DMS114 treated with DMSO at 0.1 percent for 48 hours (cell line): ENCODE results near the gene SEMA5B.

ENCODE experiments used
- DNase-seq: peaks from one replicate; lab custom pipeline; 2025; ENCODE audit not compliant: unreplicated experiment; lab: John Stamatoyannopoulos, UW

The SEMA5B gene

DNA sequence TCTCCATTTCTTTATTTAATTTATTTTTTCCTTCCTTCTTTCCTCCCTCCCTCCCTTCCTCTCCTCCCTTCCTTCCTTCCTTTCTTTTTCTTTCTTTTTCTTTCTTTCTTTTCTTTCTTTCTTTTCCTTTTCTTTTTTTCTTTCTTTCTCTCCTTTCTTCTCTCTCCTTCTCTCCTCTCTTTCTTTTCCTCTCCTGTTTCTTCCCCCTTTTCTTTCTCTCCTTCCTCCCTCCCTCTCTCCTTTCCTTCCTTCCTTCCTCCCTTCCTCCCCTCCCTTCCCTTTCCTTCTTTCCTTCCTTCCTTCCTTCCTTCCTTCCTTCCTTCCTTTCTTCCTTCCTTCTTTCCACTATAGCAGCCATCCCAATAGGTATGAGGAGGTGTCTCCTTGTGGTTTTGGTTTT lies 32.5 kb upstream of the SEMA5B start:
- no peak for DNase-seq

DNA sequence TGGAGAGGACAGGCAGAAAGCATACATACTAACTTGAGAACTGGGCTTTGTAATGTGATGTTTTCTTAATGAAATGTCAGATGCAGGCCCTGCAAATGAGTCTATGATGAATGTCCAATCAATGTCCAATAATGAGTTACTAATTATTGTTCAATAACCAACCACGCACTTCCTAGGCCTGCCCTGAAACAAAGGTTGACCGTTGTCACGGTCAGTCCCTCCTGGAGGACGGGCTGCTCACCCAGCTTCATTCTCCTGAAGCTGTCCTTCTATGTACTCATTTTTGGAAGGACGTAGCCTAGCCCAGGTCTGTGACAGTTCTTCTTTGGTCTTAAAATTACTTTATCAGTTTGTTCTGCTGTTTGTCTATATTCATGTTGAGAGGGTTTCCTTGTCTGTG lies 30.9 kb upstream of the SEMA5B start:
- no peak for DNase-seq

DNA sequence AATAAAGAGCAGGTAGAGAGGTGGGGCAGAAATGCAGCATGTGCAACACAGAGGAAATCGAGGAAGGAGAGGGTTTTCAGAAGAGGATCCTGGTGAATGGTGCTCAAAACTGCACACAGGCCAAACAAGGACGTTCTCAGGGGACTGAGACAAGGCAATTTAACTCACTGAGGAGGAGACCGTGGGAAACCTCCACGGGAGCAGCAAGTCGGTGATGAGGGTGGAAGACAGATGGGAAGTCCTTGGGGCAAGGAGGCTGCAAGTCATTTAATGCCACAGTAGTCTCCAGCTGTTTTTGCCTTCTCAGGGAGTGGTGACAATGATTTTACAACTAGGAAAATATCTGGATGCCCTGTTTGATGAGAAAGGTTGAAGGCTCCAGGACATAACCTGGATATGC lies 27.8 kb upstream of the SEMA5B start:
- DNase-seq = no peak

DNA sequence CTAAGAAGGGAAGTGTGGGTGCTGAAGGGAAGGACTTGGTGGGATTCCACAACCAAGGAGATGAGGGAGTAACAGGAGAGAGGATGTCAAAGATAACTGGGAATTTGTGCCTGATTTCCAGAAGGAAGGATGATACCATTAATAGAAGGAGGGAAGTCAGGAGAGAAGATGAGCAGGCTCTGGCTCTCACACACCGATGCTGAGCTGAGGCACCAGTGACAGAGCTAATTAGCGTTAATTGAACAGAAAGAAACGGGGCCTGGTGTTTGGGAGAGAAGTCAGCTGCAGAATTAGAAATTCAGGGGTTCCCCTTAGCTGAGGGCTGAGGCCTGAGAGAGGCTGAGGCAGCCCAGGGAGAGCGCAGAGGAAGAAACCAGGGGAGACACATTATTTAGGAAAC lies 27.4 kb upstream of the SEMA5B start:
- DNase-seq = no peak

DNA sequence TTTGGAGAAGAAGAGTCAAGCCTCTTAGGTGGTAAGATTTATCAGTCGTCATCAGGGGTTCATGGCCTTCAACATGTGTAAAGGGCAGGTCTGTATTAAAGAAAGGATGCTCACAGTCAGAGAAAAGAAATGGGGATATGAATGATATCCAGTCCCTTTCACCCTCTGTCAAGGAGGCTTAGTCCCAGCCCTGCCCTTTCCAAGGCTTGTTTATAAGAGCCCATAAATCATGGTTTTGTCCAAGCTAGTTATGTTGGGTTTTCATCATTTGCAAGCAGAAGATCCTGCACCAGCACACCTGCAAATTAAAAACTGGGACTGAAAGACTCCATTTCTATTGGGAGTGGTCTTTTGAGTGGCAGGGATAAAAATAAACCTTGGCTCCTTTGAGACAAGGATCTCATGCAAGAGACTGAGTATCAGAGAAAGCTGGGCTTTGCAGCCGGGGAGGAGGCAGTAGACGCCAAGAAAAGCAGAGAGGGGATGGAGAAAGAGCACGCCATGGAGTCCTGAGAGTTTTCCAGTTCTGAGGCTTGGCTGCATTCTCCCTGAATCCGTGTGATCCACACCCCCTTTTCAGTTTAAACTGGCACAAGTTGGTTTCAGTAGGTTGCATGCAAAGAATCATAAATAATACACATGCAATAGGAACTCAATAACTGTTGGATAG lies 26.7 kb upstream of the SEMA5B start:
- no peak for DNase-seq

DNA sequence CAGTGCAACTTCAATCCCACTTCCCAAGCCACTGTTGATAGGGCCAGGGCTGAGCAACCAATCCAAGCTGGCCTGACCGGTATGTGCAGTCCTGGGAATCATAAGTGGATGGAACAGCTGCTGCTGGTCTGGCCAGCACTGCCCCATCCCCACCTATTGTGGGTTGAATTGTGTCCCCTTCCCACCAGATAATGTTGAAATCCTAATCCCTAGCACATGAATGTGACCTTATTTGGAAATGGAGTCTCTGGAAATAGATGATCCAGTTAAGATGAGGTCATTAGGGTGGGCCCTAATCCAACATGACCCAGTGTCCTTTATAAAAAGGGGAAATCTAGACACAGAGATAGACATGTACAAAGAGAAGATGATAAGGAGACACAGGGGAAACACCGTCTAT lies 25.5 kb upstream of the SEMA5B start:
- DNase-seq = no peak

DNA sequence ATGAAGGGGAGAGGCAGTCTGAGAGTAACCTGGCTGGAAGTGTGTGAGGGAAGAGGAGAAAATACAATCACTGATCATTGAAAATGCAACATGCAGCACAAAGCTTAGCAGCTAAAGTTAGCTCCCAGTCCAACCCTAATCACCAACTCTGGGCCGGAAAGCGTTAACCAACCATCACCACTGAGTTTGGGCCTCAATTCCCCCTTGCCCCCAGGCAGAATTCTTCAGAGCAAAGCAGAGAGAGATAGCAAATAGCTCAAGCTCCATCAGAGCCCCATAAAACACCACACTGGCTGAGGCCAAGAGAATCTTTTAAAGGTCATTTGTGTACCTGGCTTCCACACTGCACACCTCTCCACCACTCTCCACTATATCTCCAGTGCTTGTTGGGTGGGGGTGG lies 23.1 kb upstream of the SEMA5B start:
- no peak for DNase-seq

DNA sequence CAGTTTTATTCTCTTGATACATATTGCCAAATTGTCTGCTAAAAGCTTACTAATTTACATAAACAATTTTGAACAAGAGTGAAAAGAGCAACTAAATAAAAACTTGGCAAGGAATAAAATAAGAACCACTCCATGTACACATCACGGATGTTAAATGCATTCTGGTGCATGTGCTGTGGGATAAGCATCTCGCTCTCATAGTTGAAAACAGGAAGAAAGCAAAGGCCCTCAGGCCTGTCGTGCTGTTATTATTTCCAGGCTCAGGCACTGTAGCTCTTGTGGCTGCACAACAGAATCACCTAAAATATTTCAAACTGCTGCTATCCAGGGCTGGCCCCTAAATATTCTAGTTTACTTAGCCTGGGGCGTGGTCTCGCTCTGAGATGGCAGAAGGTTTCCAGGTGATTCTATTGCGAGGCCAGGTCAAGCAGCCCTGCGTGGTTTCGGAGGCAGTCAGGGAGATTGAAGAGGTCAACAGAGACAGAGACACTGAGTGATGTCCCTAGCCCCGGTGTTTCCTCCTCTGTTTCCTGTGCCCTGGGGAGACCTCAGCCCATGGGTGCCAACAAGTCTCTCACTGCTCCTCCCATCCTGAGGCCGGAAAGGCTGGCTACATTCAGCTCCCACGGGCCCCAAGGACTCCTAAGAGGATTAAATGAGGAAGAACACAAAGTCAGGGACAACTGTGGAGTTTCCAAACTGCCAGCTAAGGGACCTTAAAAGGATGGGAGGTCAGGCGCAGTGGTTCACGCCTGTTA lies 21.1 kb upstream of the SEMA5B start:
- DNase-seq = no peak

DNA sequence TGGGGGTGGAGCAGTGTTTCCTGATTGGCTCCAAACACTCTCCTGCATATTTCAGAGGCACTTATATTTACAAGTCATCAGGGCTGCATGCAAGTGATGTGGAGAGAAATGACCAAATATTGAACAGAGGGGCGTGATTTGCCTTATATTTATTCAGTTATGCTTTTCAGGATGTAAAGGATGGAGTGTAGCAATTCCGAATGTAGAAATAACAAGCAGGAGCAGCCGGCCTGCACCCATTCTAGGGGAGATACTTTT lies 19.4 kb upstream of the SEMA5B start:
- DNase-seq = no peak

DNA sequence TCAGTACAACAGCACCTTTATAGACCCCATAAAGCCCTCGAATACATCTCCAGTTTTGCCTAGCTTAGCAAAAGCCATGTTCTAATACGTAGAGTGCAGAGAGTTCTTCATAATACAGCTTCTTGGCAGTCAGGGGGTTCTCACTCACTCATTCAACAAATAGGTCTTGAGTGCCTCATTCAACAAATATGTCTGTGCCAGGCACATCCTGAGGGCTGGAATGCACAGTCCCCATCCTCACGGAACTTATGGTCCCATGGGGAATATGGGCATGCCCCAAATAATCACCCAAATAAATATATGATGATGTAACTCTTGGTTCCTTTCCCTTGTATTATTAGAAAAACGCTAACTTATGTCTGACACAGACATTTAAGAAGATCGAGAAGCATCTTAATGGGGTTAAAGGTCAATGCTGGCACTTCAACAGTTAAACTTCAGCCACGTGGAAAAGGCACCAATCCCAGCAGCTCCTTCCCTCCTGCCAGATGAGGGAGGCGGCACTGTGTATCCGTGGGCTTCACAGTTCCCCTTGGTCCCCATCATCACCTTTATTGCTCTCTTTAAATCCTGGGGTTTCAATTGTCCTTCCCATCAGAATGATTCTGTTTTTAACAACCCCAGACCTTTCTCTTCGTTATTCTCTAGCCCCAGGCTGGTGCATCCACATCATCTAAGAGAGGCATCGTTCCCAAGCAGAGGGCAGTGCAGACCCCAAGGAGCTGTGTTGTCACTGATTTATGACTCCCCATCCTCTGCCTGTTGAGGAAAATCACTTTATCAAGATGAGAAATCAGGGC lies 18.9 kb upstream of the SEMA5B start:
- no peak for DNase-seq

DNA sequence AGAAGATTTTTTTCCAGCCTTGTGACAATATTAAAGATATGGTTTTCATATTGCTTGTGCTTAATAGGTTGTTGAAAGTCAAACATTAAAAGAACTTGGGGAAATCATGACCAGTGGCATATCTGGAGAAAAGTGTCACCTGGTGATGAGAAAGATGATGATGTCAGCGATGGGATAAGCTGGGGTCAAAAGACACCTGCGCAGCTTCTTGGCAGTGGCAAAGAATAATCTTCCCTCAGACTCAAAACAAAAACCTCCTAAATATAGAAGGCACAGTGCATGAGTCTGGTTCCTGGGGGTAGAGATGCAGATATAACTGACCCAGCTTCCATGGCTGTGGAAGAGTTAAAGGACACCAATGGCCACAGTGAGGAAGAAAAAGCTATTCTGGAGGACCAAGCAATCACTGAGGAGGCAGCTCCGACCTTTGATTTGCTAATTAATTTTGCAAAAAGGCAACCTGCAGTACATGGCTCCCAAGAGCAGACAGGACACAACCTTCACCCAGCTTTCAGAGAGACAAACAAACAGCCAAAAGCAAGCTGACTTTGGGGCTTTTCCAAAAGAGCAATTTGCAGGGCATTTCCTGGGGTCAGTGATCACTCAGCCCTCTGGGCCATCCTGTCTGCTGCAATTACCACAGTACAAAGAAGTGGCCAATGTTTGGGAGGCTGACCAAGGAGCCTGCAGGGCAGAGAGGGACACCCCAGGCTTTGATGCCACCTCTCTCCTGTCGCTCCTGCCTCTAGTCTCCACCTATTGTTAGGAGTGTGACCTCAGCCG lies 17.6 kb upstream of the SEMA5B start:
- no peak for DNase-seq

DNA sequence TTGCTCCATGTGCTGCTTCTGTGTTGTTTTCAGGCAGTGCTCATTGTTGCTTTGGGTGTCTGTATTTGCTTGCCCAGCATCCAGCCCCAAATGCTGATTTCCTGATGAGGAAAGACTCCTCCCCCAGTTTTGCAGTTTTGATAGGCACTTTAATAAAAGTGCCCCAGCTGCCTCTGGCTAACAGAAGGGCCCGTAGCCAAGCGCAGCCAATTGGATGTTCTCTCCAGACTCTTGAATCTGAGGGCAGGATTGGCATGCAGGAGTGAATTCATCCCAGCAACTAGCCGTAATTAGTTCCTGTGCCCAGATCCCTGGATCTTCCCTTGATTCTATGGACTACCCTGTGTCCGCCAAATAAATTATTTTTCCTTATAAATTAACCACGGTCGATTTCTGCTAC lies 14.8 kb upstream of the SEMA5B start:
- no peak for DNase-seq

DNA sequence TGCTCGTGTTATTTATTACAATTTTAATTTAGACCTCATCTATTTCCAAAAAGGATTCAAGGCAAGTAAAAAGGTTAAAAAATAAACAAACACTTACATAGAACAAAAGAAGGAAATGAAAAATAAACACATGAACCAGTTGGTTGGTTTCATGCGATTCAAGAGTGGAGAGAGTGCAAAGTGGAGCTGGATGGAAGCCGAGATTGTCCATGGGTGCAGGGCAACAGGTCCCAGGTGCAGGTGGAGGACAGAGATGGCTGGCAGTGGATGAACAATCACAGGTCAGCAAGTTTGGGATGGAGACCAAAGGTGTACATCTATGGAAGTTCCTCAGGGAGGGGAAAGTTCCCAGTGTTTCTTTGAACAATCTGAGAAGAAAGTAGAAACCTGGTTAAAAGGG lies 11.6 kb upstream of the SEMA5B start:
- DNase-seq = no peak

DNA sequence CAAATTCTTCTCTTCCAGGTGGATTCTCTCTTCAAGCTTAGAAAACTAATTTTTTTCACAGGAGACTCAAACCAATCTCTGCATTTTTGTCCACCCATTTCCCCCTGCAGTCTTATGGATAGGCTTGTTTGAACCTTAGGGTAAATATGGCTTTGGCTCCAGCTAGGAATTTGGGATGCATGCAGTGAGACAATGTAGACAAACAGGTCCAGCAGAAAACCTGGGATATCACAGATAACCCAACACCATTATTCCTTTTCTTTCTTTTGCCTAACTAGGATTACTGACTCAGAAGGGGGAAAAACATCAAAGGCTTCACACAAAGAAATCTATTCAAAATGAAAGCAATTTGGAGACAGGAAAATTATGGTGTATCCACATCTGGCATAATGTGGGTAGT lies 11.2 kb upstream of the SEMA5B start:
- DNase-seq = no peak

DNA sequence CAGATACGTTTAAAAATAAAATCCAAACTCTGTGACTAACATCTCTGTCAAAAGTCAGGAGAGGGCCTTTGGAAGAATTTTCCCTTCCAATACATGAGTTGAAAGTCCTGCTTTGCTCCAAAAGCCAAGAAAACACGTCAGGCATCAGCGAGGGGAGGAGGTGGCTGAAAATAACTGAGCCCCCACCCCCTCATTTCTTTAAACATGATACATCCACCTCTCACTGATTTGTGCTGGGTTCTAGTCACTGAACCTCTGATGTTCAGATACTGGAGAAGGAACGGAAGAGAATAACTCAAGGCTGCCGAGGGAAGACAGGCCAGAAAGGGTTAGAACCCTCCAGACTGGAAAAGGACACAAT lies 9.4 kb upstream of the SEMA5B start:
- DNase-seq = no peak

DNA sequence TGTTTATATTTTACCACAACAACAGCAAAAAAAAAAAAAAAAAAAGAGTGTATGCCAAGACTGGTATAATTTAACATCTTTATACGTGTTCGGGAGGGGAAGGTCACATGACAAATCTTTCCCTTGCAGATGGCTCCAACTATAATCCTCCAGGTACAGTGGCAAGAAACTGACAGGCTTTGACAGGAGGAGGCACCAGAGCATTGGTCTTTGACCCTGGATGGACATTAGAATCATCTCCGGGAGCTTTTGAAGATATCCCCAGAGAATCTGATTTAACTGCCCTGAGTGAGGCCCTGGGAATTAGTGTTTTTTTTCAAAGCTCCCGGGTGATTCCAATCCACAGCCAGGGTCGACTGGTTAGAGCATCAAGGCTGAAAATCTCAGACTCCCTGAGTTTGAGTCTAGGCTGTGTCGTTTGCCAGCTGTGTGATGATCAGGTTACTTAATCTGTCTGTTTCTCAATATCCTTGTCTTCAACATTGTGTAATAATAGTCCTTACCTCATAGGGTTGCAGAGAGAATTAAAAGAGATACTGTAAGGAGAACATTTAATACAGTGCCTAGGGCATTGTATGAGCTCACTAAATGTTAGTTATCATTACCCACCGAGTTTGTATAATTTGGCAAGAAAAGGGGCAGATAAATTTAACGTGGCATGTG lies 8.9 kb upstream of the SEMA5B start:
- DNase-seq = no peak

DNA sequence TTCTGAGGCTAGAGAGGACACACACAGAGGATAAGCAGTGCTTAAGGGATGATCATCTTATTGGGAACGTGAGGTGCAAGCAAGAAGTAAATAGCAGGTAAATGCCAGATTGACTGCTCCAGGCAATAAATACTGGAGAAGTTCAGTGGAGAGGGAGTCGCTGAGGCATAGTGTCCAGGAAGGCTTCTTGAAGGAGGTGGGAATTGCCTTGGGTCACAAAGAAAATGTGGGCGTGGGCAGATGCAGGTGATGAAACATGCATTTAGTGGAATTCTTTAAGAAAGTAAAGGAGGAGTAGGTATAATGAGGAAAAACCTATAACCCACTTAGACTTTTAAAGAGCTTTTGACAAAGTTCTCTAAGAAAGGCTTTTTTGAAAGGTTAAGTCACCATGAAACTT lies 7.4 kb upstream of the SEMA5B start:
- DNase-seq = no peak

DNA sequence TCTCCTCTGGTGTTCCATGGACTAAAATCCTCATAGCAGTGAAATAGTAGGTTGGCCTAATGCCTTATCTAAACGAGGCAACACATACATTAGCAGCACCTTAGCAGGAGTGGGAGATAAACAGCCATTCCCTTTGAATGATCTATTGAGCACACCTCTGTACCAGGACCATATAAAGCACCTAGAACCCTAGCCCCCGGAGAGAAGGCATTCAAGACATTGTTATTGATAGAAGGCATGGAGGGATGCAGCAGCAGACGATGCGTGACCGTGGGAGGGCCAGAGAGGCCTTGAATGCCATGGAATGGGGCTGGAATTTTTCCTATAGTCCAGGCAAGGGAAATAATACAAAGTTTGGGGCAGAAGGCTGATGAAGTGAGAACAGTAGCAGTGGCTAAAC lies 6.6 kb upstream of the SEMA5B start:
- no peak for DNase-seq

DNA sequence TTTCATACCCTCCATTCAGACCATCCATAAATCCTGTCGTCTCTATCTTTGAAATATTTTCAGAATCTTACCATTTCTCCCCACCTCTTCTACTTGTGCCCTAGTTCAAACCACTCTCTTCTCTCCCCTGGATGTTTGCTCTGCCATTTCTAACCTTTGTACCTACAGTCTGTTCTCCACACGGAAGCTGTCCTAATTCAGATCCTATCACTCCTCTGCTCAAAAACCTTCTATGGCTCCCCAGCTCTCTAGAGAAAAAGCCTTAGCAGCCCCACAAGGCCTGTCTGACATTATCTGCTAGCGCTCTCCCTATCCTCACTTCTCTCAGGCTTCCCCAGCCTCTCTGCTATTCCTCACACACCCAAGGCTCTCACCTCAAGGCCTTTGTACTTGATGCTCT lies 4.5 kb upstream of the SEMA5B start:
- DNase-seq = no peak

DNA sequence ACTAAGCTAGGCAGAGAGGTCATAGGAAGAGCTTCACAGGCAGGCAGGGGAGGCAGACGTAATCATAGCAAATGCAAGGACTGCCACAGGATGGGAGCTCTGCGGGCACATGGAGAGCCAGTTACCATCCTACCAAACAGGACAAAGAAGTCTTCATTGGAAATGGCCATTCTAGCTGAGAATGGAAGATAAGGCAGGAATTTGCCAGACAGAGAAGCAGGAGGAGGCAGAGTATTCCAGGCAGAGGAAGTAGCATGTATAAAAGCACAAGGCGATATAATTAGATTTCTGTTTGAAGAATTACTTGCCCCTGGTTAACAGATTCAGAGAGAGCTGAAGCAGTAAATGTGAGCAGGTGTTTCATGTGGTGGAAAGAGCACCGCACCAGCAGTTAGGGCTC lies 3.5 kb upstream of the SEMA5B start:
- no peak for DNase-seq

DNA sequence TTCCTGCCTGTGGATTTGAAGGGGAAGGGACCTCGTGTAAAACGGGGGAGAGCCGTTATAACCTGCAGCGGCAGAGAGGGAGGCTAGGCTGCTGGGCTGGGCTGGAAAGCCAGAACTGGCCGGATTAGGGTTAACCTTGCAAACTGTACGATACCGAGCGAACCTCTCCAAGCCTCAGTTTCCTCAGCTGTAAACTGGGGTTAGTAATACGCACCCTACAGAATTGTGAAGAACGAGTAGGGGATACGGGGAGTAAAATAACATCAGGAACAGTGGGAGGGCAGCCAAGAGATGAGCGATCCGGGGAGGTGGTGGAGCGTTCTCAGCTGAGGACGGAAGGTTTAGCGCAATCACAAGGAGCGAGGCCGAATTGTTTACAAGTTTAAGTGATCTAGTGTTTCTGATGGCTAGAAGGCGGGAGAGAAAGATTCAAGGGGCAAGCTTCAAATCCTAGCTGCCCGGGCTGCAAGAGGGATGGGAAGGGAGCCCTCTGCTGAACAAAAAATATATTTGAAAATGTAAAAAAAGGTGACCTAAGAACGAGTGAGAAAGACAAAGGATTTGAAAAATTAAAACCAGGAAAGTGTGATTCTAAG lies 768 bp upstream of the SEMA5B start:
- DNase-seq = peak; percentile 74
